GM12892 (cell line): ENCODE measurements around the gene TCTA.

Source experiments
- POLR2A ChIP-seq: IDR thresholded peaks from 2 replicates; pipeline ENCODE4 v1.6.1; 2011; ENCODE audit warnings: low read depth, low read length, control low read depth
- POLR2AphosphoS5 ChIP-seq: IDR thresholded peaks from 2 replicates; pipeline ENCODE4 v1.6.1; 2011; ENCODE audit warnings: low read depth, low read length, control low read depth
- TAF1 ChIP-seq: IDR thresholded peaks from 2 replicates; pipeline ENCODE4 v1.6.1; 2011; ENCODE audit warnings: low read depth, mild to moderate bottlenecking, control low read depth, low read length, borderline replicate concordance

GRCh38 chr3:49401766-49402165, 10.5 kb upstream of the TCTA start:
- TF ChIP-seq POLR2A (no peak), TAF1 (no peak), POLR2AphosphoS5 (no peak)
